K562 (cell line): ENCODE results near the gene ABCA8. TPM values are rescaled to one million over a fixed set of nuclear protein-coding genes. Genes with fewer than 3 reads are reported as not detected.

Source experiments
- CAMTA2 ChIP-seq: fragments of 250-450 bp; sonication (Bioruptor Pico); conservative IDR thresholded peaks from 2 replicates; pipeline ENCODE4 v1.5.1; 2022
- EGR1 ChIP-seq: fragments of 450-650 bp; conservative IDR thresholded peaks from 2 replicates; pipeline ENCODE4 v1.6.1; 2017; ENCODE audit warnings: mild to moderate bottlenecking
- EHMT2 ChIP-seq: fragments of 450-650 bp; IDR thresholded peaks from 2 replicates; pipeline ENCODE4 v1.6.1; 2018; ENCODE audit warnings: antibody characterized with exemption
- FOSL1 ChIP-seq: fragments of 200-800 bp; sonication (Bioruptor generic); conservative IDR thresholded peaks from 2 replicates; pipeline ENCODE4 v1.6.1; 2016; ENCODE audit warnings: missing genetic modification characterization, missing compliant biosample characterization
- MTA2 ChIP-seq: fragments of 450-650 bp; IDR thresholded peaks from 2 replicates; pipeline ENCODE4 v1.6.1; 2016; ENCODE audit warnings: low read depth
- NFE2 ChIP-seq: IDR thresholded peaks from 2 replicates; pipeline ENCODE4 v1.6.1; 2014; ENCODE audit warnings: antibody characterized with exemption, low read depth
- PHF8 ChIP-seq: fragments of 200-600 bp; sonication (generic); IDR thresholded peaks from 2 replicates; pipeline ENCODE4 v1.6.1; 2012; ENCODE audit warnings: mixed run types, mild to moderate bottlenecking, inconsistent platforms, low read length, moderate library complexity, borderline replicate concordance
- PKNOX1 ChIP-seq: fragments of 450-650 bp; IDR thresholded peaks from 2 replicates; pipeline ENCODE4 v1.6.1; 2016
- RBM39 ChIP-seq: fragments of 200-400 bp; formaldehyde crosslinking; optimal IDR thresholded peaks from 2 replicates; pipeline ENCODE3; 2018; ENCODE audit warnings: low read depth, low read length
- TCFL5 ChIP-seq: fragments of 250-450 bp; sonication (Bioruptor Pico); conservative IDR thresholded peaks from 2 replicates; pipeline ENCODE4 v1.6.1; 2021; ENCODE audit warnings: mild to moderate bottlenecking, moderate library complexity, matching md5 sums
- TRIM28 ChIP-seq: fragments of 450-650 bp; IDR thresholded peaks from 2 replicates; pipeline ENCODE4 v1.6.1; 2017
- ZBTB1 ChIP-seq: sonication (generic); formaldehyde crosslinking; IDR thresholded peaks from 2 replicates; pipeline ENCODE4 v1.8.1; 2023; ENCODE audit warnings: missing genetic modification reagents, low read depth, mild to moderate bottlenecking, borderline replicate concordance
- ZNF174 ChIP-seq: fragments of 250-450 bp; sonication (Bioruptor Pico); IDR thresholded peaks from 2 replicates; pipeline ENCODE4 v1.4.0; 2020; ENCODE audit warnings: mild to moderate bottlenecking
- ZNF507 ChIP-seq: conservative IDR thresholded peaks from 2 replicates; pipeline ENCODE4 v1.6.1; 2017; ENCODE audit warnings: missing genetic modification characterization, missing compliant biosample characterization
- polyA plus RNA-seq, 8 experiments: library from polyadenylated mRNA; depleted of rRNA in 4 of 8; stranded (reverse) in 5 of 8; unstranded in 3 of 8; fragments of >200 nt; fragmentation: Nextera tagmentation in 2 of 8; fragmentation: Illumina TruSeq in 1 of 8; extraction: Ambion mirVana in 2 of 8; extraction: Trizol in 1 of 8; gene quantifications; 2 replicates each; pipeline versions ENCODE4 v1.2.1 to v1.2.3, GENCODE V29; 2011 to 2014; ENCODE audit warnings: inconsistent platforms in 1 of 8, missing spikeins in 1 of 8
- total RNA-seq, 7 experiments: library from RNA; depleted of rRNA in 6 of 7; stranded (reverse); fragments of >200 nt in 6 of 7; fragmentation: Illumina TruSeq in 2 of 7; extraction: Trizol in 2 of 7; gene quantifications; 2 replicates each; pipeline versions ENCODE4 v1.2.1 to v1.2.3, GENCODE V29; 2011 to 2021; ENCODE audit warnings: low replicate concordance in 1 of 7
- TF ChIP-seq, protein P1 (sequence below), 2 experiments: fragments of 450-650 bp in 1 of 2; sonication (generic) in 1 of 2; formaldehyde crosslinking in 1 of 2; IDR thresholded peaks in 1 of 2; conservative IDR thresholded peaks in 1 of 2; 2 replicates each; pipeline versions ENCODE4 v1.6.1 to v1.8.1; 2016 to 2023; ENCODE audit warnings: mild to moderate bottlenecking in 2 of 2, moderate library complexity in 2 of 2, inconsistent platforms in 1 of 2, missing genetic modification reagents in 1 of 2
- TF ChIP-seq, protein P2 (sequence below): sonication (generic); formaldehyde crosslinking; IDR thresholded peaks from 2 replicates; pipeline ENCODE4 v1.8.0; 2022; ENCODE audit warnings: missing genetic modification reagents, mild to moderate bottlenecking, borderline replicate concordance
- TF ChIP-seq, protein P3 (sequence below): fragments of 250-450 bp; sonication (Bioruptor Pico); IDR thresholded peaks from 2 replicates; pipeline ENCODE4 v1.8.0; 2022; ENCODE audit warnings: moderate library complexity, mild to moderate bottlenecking, inconsistent platforms
- TF ChIP-seq, protein P4 (sequence below): fragments of 250-450 bp; sonication (Bioruptor Pico); IDR thresholded peaks from 2 replicates; pipeline ENCODE4 v1.5.0; 2021; ENCODE audit warnings: mild to moderate bottlenecking, moderate library complexity

ABCA8 gene
- total and polyA plus RNA-seq, 9 of the 15 experiments (the other 6 are each of a cell fraction or from before 2014, with no cell fraction given): 1.8 to 13.2 (median 12.0) TPM

DNA sequence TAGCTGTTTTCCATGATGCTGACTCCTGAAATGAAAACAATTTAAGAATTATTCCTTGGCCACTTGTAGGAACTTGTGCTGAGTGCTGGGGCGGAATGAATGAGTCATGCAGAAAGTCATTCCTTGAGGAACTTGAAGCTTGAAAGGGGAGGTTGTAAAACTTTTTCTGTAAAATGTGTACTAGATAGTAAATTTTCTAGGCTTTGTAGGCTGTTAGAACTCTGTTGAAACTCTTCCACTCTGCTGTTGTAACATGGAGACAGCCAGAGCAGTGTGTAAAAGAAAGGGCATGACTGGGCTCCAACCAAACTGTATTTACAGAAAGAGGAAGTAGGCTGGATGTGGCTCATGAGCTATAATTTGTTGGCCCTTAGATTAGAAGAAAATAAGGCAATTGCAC is 46.1 kb downstream of the ABCA8 start (continued):
- TF ChIP-seq, protein P1, sequence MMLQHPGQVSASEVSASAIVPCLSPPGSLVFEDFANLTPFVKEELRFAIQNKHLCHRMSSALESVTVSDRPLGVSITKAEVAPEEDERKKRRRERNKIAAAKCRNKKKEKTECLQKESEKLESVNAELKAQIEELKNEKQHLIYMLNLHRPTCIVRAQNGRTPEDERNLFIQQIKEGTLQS (IDR thresholded peaks at IDR 0.05): peak; percentile 81
- TF ChIP-seq, protein P1 (CRISPR knock-in tag; conservative IDR thresholded peaks at IDR 0.05): no peak
- TF ChIP-seq FOSL1 (peak; percentile 93), PKNOX1 (no peak), PHF8 (no peak), EHMT2 (no peak), ZNF507 (no peak), TRIM28 (no peak), RBM39 (no peak), NFE2 (peak; percentile 40; the same call in 1 of the 2 replicates), CAMTA2 (no peak), ZBTB1 (CRISPR knock-in tag) (no peak), TCFL5 (no peak), EGR1 (no peak), MTA2 (no peak), ZNF174 (CRISPR knock-in tag) (no peak)
- TF ChIP-seq, protein P2, sequence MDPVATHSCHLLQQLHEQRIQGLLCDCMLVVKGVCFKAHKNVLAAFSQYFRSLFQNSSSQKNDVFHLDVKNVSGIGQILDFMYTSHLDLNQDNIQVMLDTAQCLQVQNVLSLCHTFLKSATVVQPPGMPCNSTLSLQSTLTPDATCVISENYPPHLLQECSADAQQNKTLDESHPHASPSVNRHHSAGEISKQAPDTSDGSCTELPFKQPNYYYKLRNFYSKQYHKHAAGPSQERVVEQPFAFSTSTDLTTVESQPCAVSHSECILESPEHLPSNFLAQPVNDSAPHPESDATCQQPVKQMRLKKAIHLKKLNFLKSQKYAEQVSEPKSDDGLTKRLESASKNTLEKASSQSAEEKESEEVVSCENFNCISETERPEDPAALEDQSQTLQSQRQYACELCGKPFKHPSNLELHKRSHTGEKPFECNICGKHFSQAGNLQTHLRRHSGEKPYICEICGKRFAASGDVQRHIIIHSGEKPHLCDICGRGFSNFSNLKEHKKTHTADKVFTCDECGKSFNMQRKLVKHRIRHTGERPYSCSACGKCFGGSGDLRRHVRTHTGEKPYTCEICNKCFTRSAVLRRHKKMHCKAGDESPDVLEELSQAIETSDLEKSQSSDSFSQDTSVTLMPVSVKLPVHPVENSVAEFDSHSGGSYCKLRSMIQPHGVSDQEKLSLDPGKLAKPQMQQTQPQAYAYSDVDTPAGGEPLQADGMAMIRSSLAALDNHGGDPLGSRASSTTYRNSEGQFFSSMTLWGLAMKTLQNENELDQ (CRISPR knock-in tag): no peak
- TF ChIP-seq, protein P3, sequence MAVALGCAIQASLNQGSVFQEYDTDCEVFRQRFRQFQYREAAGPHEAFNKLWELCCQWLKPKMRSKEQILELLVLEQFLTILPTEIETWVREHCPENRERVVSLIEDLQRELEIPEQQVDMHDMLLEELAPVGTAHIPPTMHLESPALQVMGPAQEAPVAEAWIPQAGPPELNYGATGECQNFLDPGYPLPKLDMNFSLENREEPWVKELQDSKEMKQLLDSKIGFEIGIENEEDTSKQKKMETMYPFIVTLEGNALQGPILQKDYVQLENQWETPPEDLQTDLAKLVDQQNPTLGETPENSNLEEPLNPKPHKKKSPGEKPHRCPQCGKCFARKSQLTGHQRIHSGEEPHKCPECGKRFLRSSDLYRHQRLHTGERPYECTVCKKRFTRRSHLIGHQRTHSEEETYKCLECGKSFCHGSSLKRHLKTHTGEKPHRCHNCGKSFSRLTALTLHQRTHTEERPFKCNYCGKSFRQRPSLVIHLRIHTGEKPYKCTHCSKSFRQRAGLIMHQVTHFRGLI (CRISPR knock-in tag): no peak
- TF ChIP-seq, protein P4, sequence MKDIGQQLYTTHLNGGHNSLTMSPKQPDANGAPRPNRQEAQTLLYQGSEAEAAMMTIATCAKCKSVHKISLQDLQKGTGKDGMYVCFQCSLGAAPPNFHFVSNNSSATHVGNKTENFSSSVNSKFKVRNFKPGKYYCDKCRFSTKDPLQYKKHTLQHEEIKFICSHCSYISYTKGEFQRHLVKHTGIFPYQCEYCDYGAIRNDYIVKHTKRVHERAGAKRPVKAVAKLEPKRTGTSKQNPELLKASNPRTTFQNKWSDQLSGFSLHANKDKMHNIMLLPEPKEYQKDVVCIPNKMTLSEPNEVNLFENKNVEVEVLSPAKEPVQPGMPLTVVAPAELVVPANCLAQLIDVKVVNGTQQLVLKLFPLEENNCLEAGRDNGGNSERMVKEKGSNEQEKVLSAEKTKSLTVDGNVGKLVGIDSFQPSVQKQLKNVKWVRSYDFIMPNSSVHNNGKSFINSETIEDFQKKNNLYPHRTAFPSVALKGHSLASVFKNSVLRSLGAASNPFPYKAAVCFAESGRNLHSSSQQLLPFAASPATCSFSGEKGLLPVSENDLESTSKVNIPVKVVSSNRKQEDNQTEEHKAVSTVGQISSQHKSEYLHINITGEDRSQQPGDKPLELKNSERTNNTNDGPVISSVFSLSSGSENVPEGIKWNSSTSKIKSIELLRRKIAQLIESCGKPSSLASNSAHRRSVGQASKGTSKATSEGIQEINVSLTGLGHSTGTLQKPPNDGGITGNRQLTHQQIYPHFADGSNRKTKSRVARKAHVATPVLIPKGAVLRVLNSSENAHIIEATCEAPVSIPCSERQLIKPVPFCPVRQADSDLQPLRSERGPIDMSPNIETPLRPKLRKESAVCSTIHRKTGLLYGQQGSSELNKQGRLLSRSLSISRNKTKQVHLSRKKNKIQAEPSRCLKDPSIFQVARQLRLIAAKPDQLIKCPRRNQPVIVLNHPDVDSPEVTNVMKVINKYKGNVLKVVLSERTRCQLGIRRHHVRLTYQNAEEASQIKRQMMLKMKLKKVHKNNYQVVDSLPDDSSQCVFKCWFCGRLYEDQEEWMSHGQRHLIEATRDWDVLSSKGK: no peak
